PC-3 (cell line): ENCODE results near the gene CCM2L. TPM values are rescaled to one million over a fixed set of nuclear protein-coding genes. Genes with fewer than 3 reads are reported as not detected.

Experiments used
- ATAC-seq: fragments of 200-7000 bp; cut with Tn5 transposase; 2 replicates; pipeline ENCODE4 v1.9.1; 2020; ENCODE audit warnings: mild to moderate bottlenecking, moderate library complexity
- BruUV-seq: library from RNA; stranded (reverse); fragments of 400-500 nt; replicated peaks from 2 replicates; lab custom pipeline; 2021; lab: Mats Ljungman, UMichigan
- CTCF ChIA-PET: fragments of 300-600 bp; sonication (Branson Sonifier 250); formaldehyde crosslinking; loops from one replicate; lab custom pipeline; 2022; ENCODE audit warnings: antibody characterized with exemption; lab: Charles Lee
- POLR2A ChIA-PET: fragments of 300-600 bp; sonication (Branson Sonifier 250); formaldehyde crosslinking; loops from one replicate; lab custom pipeline; 2022; ENCODE audit warnings: antibody characterized with exemption; ENCODE audit not compliant: unreplicated experiment; lab: Charles Lee
- DNase-seq: peaks from one replicate; pipeline ENCODE4 v3.0.0-alpha.2; 2015
- H2AFZ ChIP-seq: fragments of 300-600 bp; sonication (generic); 2 replicates; pipeline ENCODE4 v1.6.0; 2016; ENCODE audit warnings: antibody characterized with exemption, low read length
- H3F3A ChIP-seq: fragments of 300-600 bp; sonication (generic); one replicate; pipeline ENCODE4 v1.6.0; 2017; ENCODE audit warnings: antibody characterized with exemption, low read length, control low read depth, mild to moderate bottlenecking; ENCODE audit not compliant: unreplicated experiment
- H3K27ac ChIP-seq: fragments of 300-600 bp; sonication (generic); 2 replicates; pipeline ENCODE4 v1.5.1; 2016; ENCODE audit warnings: mild to moderate bottlenecking, low read length
- H3K27me3 ChIP-seq: fragments of 300-600 bp; sonication (generic); 2 replicates; pipeline ENCODE4 v1.6.1; 2016; ENCODE audit warnings: low read length, mixed read lengths
- H3K36me3 ChIP-seq: fragments of 300-600 bp; sonication (generic); 2 replicates; pipeline ENCODE4 v1.6.1; 2016; ENCODE audit warnings: low read depth, mixed run types, low read length, mixed read lengths
- H3K4me1 ChIP-seq: fragments of 300-600 bp; sonication (generic); 2 replicates; pipeline ENCODE4 v1.5.1; 2016; ENCODE audit warnings: low read length; ENCODE audit not compliant: insufficient read depth
- H3K4me2 ChIP-seq: fragments of 300-600 bp; sonication (generic); 2 replicates; pipeline ENCODE4 v1.6.0; 2016; ENCODE audit warnings: low read length
- H3K4me3 ChIP-seq: fragments of 300-600 bp; sonication (generic); 2 replicates; pipeline ENCODE4 v1.5.1; 2016; ENCODE audit warnings: mild to moderate bottlenecking, low read length, mixed read lengths
- H3K79me2 ChIP-seq: fragments of 300-600 bp; sonication (generic); 2 replicates; pipeline ENCODE4 v1.6.1; 2017; ENCODE audit warnings: low read length, mixed read lengths
- H3K9ac ChIP-seq: fragments of 300-600 bp; sonication (generic); 2 replicates; pipeline ENCODE4 v1.6.0; 2016; ENCODE audit warnings: mild to moderate bottlenecking, low read length
- H3K9me2 ChIP-seq: fragments of 300-600 bp; sonication (generic); replicated peaks from 2 replicates; pipeline ENCODE4 v1.6.1; 2016; ENCODE audit warnings: mixed run types, low read length, mixed read lengths
- H3K9me3 ChIP-seq: fragments of 300-600 bp; sonication (generic); 2 replicates; pipeline ENCODE4 v1.6.1; 2016; ENCODE audit warnings: low read length, mixed read lengths
- H4K20me1 ChIP-seq: fragments of 300-600 bp; sonication (generic); 2 replicates; pipeline ENCODE4 v1.6.1; 2016; ENCODE audit warnings: low read length, mixed read lengths
- CTCF ChIP-seq: fragments of 300-600 bp; sonication (generic); conservative IDR thresholded peaks from 2 replicates; pipeline ENCODE4 v1.5.1; 2017; ENCODE audit warnings: antibody characterized with exemption, low read depth, mild to moderate bottlenecking, low read length
- EZH2 ChIP-seq: fragments of 300-600 bp; sonication (generic); IDR thresholded peaks from one replicate; pipeline ENCODE4 v1.6.1; 2017; ENCODE audit warnings: antibody characterized with exemption, mild to moderate bottlenecking, low read length; ENCODE audit not compliant: unreplicated experiment
- EZH2phosphoT487 ChIP-seq: fragments of 300-600 bp; sonication (generic); IDR thresholded peaks from 2 replicates; pipeline ENCODE4 v1.6.1; 2018; ENCODE audit warnings: mild to moderate bottlenecking, antibody characterized with exemption, low read length, borderline replicate concordance
- intact Hi-C: fragments of 100-400 bp; cut with micrococcal nuclease; formaldehyde crosslinking; loops from 2 replicates; pipeline ENCODE4 v1.9.0; 2023
- total RNA-seq: library from RNA; depleted of rRNA; stranded (reverse); fragments of >200 nt; gene quantifications from 2 replicates; pipeline ENCODE4 v1.2.3, GENCODE V29; 2014

The CCM2L gene
- total RNA-seq, 1 experiment from 2014 or later = not detected

- Histone ChIP-seq H3K4me3 (no peak overlapping the region), H3K27ac (no peak overlapping the region), H3K4me1 (no peaks in the 10 kb centered on the region), H3K9me3 (no peaks in the 10 kb centered on the region), H3K79me2 (no peaks in the 10 kb centered on the region), H3K9me2 (no peaks in the 10 kb centered on the region), H3F3A (no peaks in the 10 kb centered on the region), H4K20me1 (no peaks in the 10 kb centered on the region), H3K9ac (no peak overlapping the region), H2AFZ (no peak overlapping the region), H3K4me2 (no peak overlapping the region), H3K36me3 (no peaks in the 10 kb centered on the region), H3K27me3 (peaks cover 38% of the 10 kb centered on the region)
- no TSS peak for BruUV-seq
- intact Hi-C loops = no loop called here
- CTCF ChIA-PET = no interaction called here
- TF ChIP-seq CTCF = no peak
- TF ChIP-seq EZH2phosphoT487 = no peak
- no peak for TF ChIP-seq EZH2
- POLR2A ChIA-PET = no interaction called here
- ATAC-seq (no peak), DNase-seq (no peak)
Measured at GRCh38 chr20:31996996-31997395, 13.2 kb upstream of the CCM2L start.

GRCh38 chr20:31998246-31998645, 12.0 kb upstream of the CCM2L start:
- Histone ChIP-seq H3K27ac (no peak overlapping the region), H3K4me3 (no peak overlapping the region), H3K9me3 (no peaks in the 10 kb centered on the region), H3K9me2 (no peaks in the 10 kb centered on the region), H4K20me1 (no peaks in the 10 kb centered on the region), H3K79me2 (no peaks in the 10 kb centered on the region), H3F3A (no peaks in the 10 kb centered on the region), H3K9ac (no peak overlapping the region), H2AFZ (no peak overlapping the region), H3K27me3 (peaks cover 35% of the 10 kb centered on the region), H3K4me1 (no peaks in the 10 kb centered on the region), H3K36me3 (no peaks in the 10 kb centered on the region), H3K4me2 (no peak overlapping the region)
- no TSS peak for BruUV-seq
- TF ChIP-seq CTCF = no peak
- no peak for TF ChIP-seq EZH2
- no peak for TF ChIP-seq EZH2phosphoT487
- ChIA-PET POLR2A (no interaction called here), CTCF (no interaction called here)
- ATAC-seq (no peak), DNase-seq (no peak)
- intact Hi-C loops = no loop called here

- Histone ChIP-seq H3K9me2 (no peaks in the 10 kb centered on the region), H3K9ac (no peak overlapping the region), H2AFZ (no peak overlapping the region), H4K20me1 (no peaks in the 10 kb centered on the region), H3F3A (no peaks in the 10 kb centered on the region), H3K27ac (no peak overlapping the region), H3K4me1 (no peaks in the 10 kb centered on the region), H3K4me2 (no peak overlapping the region), H3K27me3 (peaks cover 21% of the 10 kb centered on the region; the same call in 1 of the 2 replicates), H3K9me3 (no peaks in the 10 kb centered on the region), H3K4me3 (no peak overlapping the region), H3K36me3 (no peaks in the 10 kb centered on the region), H3K79me2 (no peaks in the 10 kb centered on the region)
- ATAC-seq (no peak), DNase-seq (no peak)
- TF ChIP-seq EZH2phosphoT487 = no peak
- no peak for TF ChIP-seq EZH2
- TF ChIP-seq CTCF = no peak
- intact Hi-C loops = no loop called here
- CTCF ChIA-PET = no interaction called here
- POLR2A ChIA-PET = no interaction called here
- BruUV-seq = no TSS peak
Measured at GRCh38 chr20:32003325-32003724, 6.9 kb upstream of the CCM2L start.
